HT1080 (cell line): ENCODE data around the gene CSHL1. TPM values are rescaled to one million over a fixed set of nuclear protein-coding genes. Genes with fewer than 3 reads are reported as not detected.
"Not testable (repeated sequence)": the region's sequence is repeated elsewhere in the genome, so short reads cannot be mapped to it uniquely, and the experiment has no call there.

Experiments used
- DNase-seq: peaks from one replicate; pipeline ENCODE4 v3.0.0-alpha.2; 2015; ENCODE audit warnings: low read depth
- total RNA-seq: library from RNA; depleted of rRNA; stranded (reverse); fragments of >200 nt; shearing (Covaris generic); gene quantifications from 2 replicates; pipeline ENCODE4 v1.2.3, GENCODE V29; 2014

CSHL1 gene
- total RNA-seq, 1 experiment from 2014 or later, result not detected

DNA sequence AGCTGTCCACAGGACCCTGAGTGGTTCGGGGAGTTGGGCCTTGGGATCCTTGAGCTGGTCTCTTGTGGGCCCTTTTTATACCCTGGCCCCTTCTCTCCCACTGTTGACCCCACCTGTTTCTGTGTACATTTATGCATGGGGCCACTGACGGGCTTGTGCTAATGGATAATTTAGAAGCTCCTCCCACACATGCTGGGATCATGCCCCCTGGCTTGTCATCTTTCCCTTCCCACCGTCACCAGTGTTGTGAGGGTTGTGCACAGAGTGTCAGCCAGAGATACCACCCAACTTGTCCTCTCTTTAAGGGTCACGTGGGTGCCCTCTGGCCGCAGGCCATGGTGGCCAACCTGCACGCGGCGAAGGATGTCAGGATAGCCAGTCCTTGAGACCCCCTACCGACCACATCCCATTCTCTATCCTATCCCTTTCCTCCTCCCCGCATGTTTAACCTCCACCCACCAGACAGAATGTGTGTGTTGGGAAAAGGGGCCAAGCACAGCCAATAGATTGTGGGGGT lies 7.8 kb upstream of the CSHL1 start, which contains the start of gene GH1:
Gene GH1, minus strand, starts transcription at position 51 of the 517 bp plus-strand sequence. CDS start 63 bp downstream, outside the sequence.
- DNase-seq, result not testable (repeated sequence)

GRCh38 chr17:63918305-63918704 lies 7.2 kb upstream of the CSHL1 start:
- peak; percentile 23 for DNase-seq

GRCh38 chr17:63917646-63918045 lies 6.6 kb upstream of the CSHL1 start:
- DNase-seq, result no peak

- not testable (repeated sequence) for DNase-seq
Measured at GRCh38 chr17:63917206-63917605, 6.1 kb upstream of the CSHL1 start.

GRCh38 chr17:63916566-63917185 lies 5.6 kb upstream of the CSHL1 start:
- DNase-seq, result no peak

DNA sequence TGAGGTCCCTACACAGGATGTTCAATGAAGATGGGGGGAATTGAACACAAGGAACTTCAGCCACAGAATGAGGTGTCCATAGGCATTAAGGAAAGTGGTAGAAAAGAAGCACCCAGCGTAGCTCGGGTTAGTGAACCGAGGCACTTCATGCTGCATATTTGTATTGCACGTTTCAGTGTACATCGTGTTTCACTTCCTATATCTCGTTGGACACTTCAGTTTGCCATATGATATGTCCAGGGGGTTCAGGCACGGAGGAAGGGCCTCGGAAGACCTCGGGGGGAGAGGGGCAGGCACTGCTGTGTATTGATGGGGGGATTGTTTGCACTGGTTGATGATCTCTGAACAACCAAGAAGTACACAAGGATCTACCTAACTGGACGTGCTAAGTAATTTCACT lies 4.7 kb upstream of the CSHL1 start:
- not testable (repeated sequence) for DNase-seq

GRCh38 chr17:63914471-63914870 lies 3.4 kb upstream of the CSHL1 start:
- DNase-seq, result no peak

GRCh38 chr17:63911657-63912100 lies 621 bp upstream of the CSHL1 start:
- DNase-seq, result peak; percentile 40

DNA sequence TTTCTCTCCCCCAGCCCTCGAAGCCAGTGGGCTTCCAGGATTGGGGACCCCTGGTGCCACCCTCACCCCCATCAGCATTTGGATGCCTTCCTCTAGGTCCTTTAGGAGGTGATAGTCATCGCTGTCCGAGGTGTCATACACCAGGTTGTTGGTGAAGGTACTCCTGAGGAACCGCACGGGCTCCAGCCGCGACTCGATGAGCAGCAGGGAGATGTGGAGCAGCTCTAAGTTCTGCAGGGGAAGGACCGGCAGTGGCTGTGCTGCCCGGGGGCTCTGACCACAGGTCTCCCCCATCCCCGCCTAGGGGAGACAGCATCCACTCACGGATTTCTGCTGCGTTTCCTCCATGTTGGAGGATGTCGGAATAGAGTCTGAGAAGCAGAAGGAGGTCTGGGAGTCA lies 962 bp downstream of the CSHL1 start:
- DNase-seq, result no peak

DNA sequence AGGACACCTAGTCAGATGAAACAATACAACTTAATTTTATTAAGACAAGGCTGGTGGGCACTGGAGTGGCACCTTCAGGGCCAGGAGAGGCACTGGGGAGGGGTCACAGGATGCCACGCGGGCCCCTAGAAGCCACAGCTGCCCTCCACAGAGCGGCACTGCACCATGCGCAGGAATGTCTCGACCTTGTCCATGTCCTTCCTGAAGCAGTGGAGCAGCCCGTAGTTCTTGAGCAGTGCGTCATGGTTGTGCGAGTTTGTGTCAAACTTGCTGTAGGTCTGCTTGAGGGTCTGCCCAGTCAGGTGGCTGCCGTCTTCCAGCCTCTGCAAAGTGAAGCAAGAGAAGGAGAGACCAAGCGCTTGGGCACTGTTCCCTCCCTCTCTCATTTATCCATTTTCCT lies 1.5 kb downstream of the CSHL1 start:
- DNase-seq, result not testable (repeated sequence)

DNA sequence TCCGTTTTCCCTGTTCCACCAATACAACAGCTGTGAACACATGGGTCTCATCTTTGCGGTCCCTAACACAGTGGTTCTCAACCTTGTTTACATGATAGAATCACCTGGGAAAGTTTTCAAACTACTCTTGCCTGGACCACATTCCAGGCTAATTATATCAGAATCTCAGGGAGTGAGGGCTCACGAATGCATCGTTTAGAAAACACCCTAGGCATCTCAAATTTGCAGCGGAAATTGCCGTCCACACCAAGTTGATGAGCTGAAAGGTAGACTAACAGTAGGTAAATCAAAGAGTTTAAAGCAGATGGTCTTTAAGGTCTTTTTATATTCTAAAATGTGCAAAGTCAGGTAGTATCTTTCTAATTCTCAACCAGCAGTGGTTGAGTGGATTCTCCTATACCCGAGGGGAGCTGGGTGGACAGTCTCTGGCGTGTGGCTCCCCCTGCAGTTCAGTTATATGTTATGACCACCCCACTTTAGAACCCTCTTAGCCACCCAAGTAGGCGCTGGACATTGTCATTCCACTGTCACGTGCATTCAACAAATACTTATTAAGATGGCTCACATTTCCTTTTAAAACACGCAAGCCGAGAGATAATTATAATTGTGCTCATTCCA lies 3.8 kb downstream of the CSHL1 start:
- DNase-seq, result not testable (repeated sequence)

- not testable (repeated sequence) for DNase-seq
Measured at GRCh38 chr17:63904796-63905195, 6.3 kb downstream of the CSHL1 start.

DNA sequence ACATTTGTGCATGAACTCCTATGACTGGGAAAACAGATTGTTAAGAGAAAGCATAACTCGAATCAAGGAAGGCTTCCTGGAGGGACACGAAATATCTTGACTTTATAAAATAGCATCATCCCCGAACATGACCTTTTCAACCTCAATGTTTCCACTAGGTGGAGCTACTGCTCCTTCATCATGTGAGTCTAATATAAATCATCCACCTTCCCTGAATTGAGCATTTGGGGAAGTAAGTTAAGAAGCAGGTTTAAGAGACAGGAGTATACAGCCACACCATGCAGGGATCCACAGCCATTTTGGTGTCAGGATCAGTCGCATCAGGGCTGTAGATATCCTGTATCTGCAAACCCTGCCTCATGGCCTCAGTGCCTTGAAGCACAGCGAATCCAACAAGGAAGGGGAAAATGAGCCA lies 7.3 kb downstream of the CSHL1 start:
- DNase-seq, result not testable (repeated sequence)

DNA sequence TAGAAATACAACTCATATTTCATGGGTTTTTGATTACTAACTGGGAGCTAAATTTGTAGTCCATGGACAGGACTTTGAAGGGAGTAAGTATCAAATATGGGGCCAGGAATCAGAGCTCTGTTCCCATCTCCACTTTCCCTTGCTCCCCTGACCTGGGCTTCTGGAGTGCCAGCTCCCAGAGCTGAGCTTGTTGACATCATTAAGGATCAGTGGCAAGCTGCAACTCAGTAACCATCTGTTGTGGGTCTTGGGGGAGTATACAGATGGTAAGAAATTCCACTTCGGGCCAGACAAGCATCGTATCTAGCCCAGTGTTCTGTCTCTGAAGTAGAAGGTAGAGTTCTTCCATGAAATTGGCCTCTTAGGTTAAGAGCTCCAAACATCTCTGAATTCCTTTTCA lies 9.1 kb downstream of the CSHL1 start:
- not testable (repeated sequence) for DNase-seq

GRCh38 chr17:63898899-63899798 lies 11.9 kb downstream of the CSHL1 start:
- not testable (repeated sequence) for DNase-seq

DNA sequence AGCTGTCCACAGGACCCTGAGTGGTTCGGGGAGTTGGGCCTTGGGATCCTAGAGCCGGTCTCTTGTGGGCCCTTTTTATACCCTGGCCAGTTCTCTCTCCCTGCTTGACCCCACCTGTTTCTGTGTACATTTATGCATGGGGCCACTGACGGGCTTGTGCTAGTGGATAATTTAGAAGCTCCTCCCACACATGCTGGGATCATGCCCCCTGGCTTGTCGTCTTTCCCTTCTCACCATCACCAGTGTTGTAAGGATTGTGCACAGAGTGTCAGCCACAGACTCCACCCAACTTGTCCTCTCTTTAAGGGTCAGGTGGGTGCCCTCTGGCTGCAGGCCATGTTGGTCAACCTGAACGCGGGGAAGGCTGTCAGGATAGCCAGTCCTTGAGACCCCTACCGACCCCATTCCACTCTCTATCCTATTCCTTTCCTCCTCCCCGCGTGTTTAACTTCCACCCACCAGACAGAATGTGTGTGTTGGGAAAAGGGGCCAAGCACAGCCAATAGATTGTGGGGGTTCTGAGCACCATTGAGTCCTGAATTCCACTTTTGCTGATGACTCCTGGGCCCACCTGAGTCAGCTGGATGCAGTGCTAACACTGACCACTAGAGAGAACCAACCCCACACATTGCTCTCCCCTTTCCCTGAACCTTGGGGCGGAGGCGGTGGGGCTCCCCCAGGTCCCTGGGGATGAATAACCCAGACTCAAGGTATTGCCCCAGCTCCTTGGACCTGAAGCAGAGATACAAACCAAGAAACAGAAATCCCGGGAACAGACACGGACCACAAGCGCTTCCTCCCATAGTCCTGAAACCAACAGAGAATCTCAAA lies 14.3 kb downstream of the CSHL1 start, which contains the start of gene CSH1:
Gene CSH1, minus strand, starts transcription at position 51 of the 831 bp plus-strand sequence. CDS start 63 bp downstream, outside the sequence.
- DNase-seq, result not testable (repeated sequence)

GRCh38 chr17:63894821-63895220 lies 16.2 kb downstream of the CSHL1 start:
- not testable (repeated sequence) for DNase-seq

GRCh38 chr17:63894021-63894420 lies 17.0 kb downstream of the CSHL1 start:
- not testable (repeated sequence) for DNase-seq

DNA sequence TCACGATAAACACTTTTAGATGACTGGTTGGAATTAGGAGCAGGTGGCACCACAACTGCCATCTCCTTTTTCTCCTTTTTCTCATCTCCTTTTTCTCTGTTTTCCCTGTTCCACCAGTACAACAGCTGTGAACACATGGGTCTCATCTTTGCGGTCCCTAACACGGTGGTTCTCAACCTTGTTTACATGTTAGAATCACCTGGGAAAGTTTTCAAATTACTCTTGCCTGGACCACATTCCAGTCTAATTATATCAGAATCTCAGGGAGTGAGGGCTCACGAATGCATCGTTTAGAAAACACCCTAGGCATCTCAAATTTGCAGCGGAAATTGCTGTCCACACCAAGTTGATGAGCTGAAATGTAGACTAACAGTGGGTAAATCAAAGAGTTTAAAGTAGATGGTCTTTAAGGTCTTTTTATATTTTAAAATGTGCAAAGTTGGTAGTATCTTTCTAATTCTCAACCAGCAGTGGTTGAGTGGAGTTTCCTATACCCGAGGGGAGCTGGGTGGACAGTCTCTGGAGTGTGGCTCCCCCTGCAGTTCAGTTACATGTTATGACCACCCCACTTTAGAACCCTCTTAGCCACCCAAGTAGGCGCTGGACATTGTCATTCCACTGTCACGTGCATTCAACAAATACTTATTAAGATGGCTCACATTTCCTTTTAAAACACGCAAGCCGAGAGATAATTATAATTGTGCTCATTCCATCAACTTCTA lies 18.6 kb downstream of the CSHL1 start:
- not testable (repeated sequence) for DNase-seq
